Heart right ventricle (tissue), 16 donors: Measurements from ENCODE around the gene POGLUT2. TPM values are rescaled to one million over a fixed set of nuclear protein-coding genes. Genes with fewer than 3 reads are reported as not detected.
A peak's percentile ranks its signal among the peaks of the same experiment; 100 is the strongest.

Source experiments
- ATAC-seq, 8 donors: fragments of 200-7000 bp; cut with Tn5 transposase; one replicate each; pipeline ENCODE4 v1.9.1; 2020; ENCODE audit warnings: mild to moderate bottlenecking in 8 of 8, moderate library complexity in 8 of 8, moderate number of reproducible peaks in 1 of 8
- DNase-seq, 2 donors: peaks; one replicate each; pipeline ENCODE4 v3.0.0-alpha.2; 2020
- H3K27ac ChIP-seq, 10 donors: fragments of 200-600 bp; sonication (generic) in 2 of 10; one replicate each; pipeline versions ENCODE4 v1.5.0 to v1.8.0; 2020 to 2022; ENCODE audit warnings: mild to moderate bottlenecking in 3 of 10
- H3K27me3 ChIP-seq, 7 donors: fragments of 200-600 bp; one replicate each; pipeline ENCODE4 v1.8.0; 2021 to 2022; ENCODE audit warnings: mild to moderate bottlenecking in 2 of 7
- H3K36me3 ChIP-seq, 9 donors: fragments of 200-600 bp; sonication (generic) in 1 of 9; one replicate each; pipeline versions ENCODE4 v1.5.0 to v1.8.0; 2020 to 2022; ENCODE audit warnings: mild to moderate bottlenecking in 2 of 9
- H3K4me1 ChIP-seq, 9 donors: fragments of 200-600 bp; sonication (generic) in 1 of 9; one replicate each; pipeline versions ENCODE4 v1.5.0 to v1.8.0; 2020 to 2022; ENCODE audit warnings: mild to moderate bottlenecking in 4 of 9
- H3K4me3 ChIP-seq, 10 donors: fragments of 200-600 bp; sonication (generic) in 2 of 10; one replicate each; pipeline versions ENCODE4 v1.5.0 to v1.8.0; 2020 to 2022; ENCODE audit warnings: mild to moderate bottlenecking in 7 of 10, moderate library complexity in 2 of 10
- H3K9me3 ChIP-seq, 11 donors: fragments of 200-600 bp in 10 of 11; sonication (generic) in 2 of 11; one replicate each; pipeline versions ENCODE4 v1.5.0 to v1.8.0; 2013 to 2022; ENCODE audit warnings: mild to moderate bottlenecking in 2 of 11, control low read depth in 1 of 11, moderate library complexity in 1 of 11
- CTCF ChIP-seq, 9 donors: fragments of 200-600 bp; sonication (generic) in 2 of 9; IDR thresholded peaks; one replicate each; pipeline versions ENCODE4 v1.5.0 to v1.8.0; 2021 to 2022; ENCODE audit warnings: antibody characterized with exemption in 9 of 9, mild to moderate bottlenecking in 5 of 9, moderate library complexity in 1 of 9
- WGBS, 2 donors: extraction: QIAGEN DNeasy Blood & Tissue Kit; methylation state at CpG; one replicate each; pipeline ENCODE4 v1.1.7; 2013; ENCODE audit warnings: inconsistent platforms in 1 of 2; 5-methylcytosine and 5-hydroxymethylcytosine counted together
- intact Hi-C, 10 donors: fragments of 100-400 bp; cut with DNase I; formaldehyde crosslinking; loops; one replicate each; pipeline versions ENCODE4 v1.11.1 to v1.14.2; 2022
- polyA plus RNA-seq, 2 donors: library from polyadenylated mRNA; stranded (reverse); fragments of 200-250 nt; gene quantifications; one replicate each; pipeline ENCODE4 v1.2.3, GENCODE V29; 2013
- total RNA-seq, 10 donors: library from RNA; stranded (reverse); fragmentation: NEBNext Ultra II Directional in 3 of 10; extraction: Animal tissue kit (Norgen Biotek cat#: 25700) in 3 of 10; gene quantifications; one replicate each; pipeline versions ENCODE4 v1.2.1 to v1.2.4, GENCODE V29; 2021 to 2023
- donor health status: Arrhythmogenic right ventricular cardiomyopathy.
- donor health status: ischemic (EF 13 %, LVEDD 7.1; RV severe dilation, severe dysfunction).
- donor health status: healthy with polysubstance abuse.
- donor health status: DM: no; HTN: yes; CAD: no.
- donor health status: DM: no; HTN: no; CAD: no.
- donor health status: ischemic (EF 25% LVEDD 6.9; RV normal size, moderate dysfunction).
- donor health status: ischemic (EF 25% LVEDD 5.7; RV mildly dilated, moderate dysfunction).
- donor health status: healthy.
- donor health status: DM: yes; HTN: yes; CAD: no.
- donor health status: Ischemic cardiomyopathy.
- donor health status: ischemic (EF 35%, LVEDD 5.7; RV mildly dilated, moderate dysfunction).
- donor health status: nonischemic (EF 11% LVEDD 7.7; RV severe dilation, severe dysfunction).
- donor health status: DM: yes; HTN: yes; CAD: no.
- donor health status: PGD.
- donor health status: ischemic (EF 29% LVEDD 5.4; RV normal size, mild dysfunction).
- donor health status: nonischemic (EF 23%, LVEDD 6.1; RV moderate dilation, normal function).

POGLUT2 gene
- total and polyA plus RNA-seq, 12 donors: 1.9 to 5.4 (median 2.8) TPM

- Histone ChIP-seq H3K36me3 (peaks cover 0 to 8% (median 0%) of the 10 kb centered on the region in 9 donors), H3K9me3 (no peaks in the 10 kb centered on the region), H3K27ac (no peak overlapping the region), H3K4me1 (peaks cover 0 to 30% (median 12%) of the 10 kb centered on the region in 9 donors), H3K27me3 (no peaks in the 10 kb centered on the region), H3K4me3 (peak overlapping the region in 1 of 10 donors; percentile 89)
- ATAC-seq (no peak), DNase-seq (no peak)
- intact Hi-C loops: loop anchor here in 3 of 10 donors (5.0 to 10.0 kb wide), 2 partner anchors 75 to 177 kb away; partner anchors contain the start of genes TPP2 (in 2 of the 3) and ERCC5 (in 1 of the 3)
- WGBS, 2 donors: 94 to 96% methylated on average over 16 of the region's 16 CpGs
- TF ChIP-seq CTCF (IDR thresholded peaks at IDR 0.05): no peak
These were observed 26.7 kb downstream of the POGLUT2 start for GRCh38 chr13:102772042-102772425.

GRCh38 chr13:102771298-102772041 lies 27.3 kb downstream of the POGLUT2 start:
- ATAC-seq: no peak
- peaks cover 0 to 30% (median 12%) of the 10 kb centered on the region in 9 donors for H3K4me1 ChIP-seq
- 95 to 96% methylated on average over 6 of the region's 6 CpGs for WGBS, 2 donors
- H3K36me3 ChIP-seq: peaks cover 0 to 13% (median 0%) of the 10 kb centered on the region in 9 donors
- no peak overlapping the region for H3K27ac ChIP-seq
- no peaks in the 10 kb centered on the region for H3K9me3 ChIP-seq
- intact Hi-C loops: loop anchor here in 3 of 10 donors (5.0 to 10.0 kb wide), 2 partner anchors 76 to 177 kb away; partner anchors contain the start of genes TPP2 (in 2 of the 3) and ERCC5 (in 1 of the 3)
- H3K27me3 ChIP-seq: no peaks in the 10 kb centered on the region
- H3K4me3 ChIP-seq: no peak overlapping the region
- no peak for TF ChIP-seq CTCF (IDR thresholded peaks at IDR 0.05)
- DNase-seq: no peak

- intact Hi-C loops: loop anchor here in 3 of 10 donors (5.0 to 10.0 kb wide), 2 partner anchors 77 to 176 kb away; partner anchors contain the start of genes TPP2 (in 2 of the 3) and ERCC5 (in 1 of the 3)
- no peak overlapping the region for H3K4me3 ChIP-seq
- DNase-seq: no peak
- TF ChIP-seq CTCF (IDR thresholded peaks at IDR 0.05): no peak
- no peak for ATAC-seq
- no peak overlapping the region for H3K27ac ChIP-seq
- H3K9me3 ChIP-seq: no peaks in the 10 kb centered on the region
- H3K27me3 ChIP-seq: no peaks in the 10 kb centered on the region
- H3K4me1 ChIP-seq: peaks cover 0 to 30% (median 12%) of the 10 kb centered on the region in 9 donors
- H3K36me3 ChIP-seq: peaks cover 0 to 23% (median 0%) of the 10 kb centered on the region in 9 donors
- WGBS, 2 donors: 91 to 97% methylated on average over 2 of the region's 2 CpGs
These were observed 28.3 kb downstream of the POGLUT2 start for GRCh38 chr13:102770435-102770834.

GRCh38 chr13:102769679-102770078 lies 29.1 kb downstream of the POGLUT2 start:
- Histone ChIP-seq H3K27me3 (no peaks in the 10 kb centered on the region), H3K9me3 (no peaks in the 10 kb centered on the region), H3K4me1 (peaks cover 0 to 30% (median 12%) of the 10 kb centered on the region in 9 donors), H3K27ac (no peak overlapping the region), H3K36me3 (peaks cover 0 to 26% (median 0%) of the 10 kb centered on the region in 9 donors), H3K4me3 (no peak overlapping the region)
- ATAC-seq (no peak), DNase-seq (no peak)
- 79 to 85% methylated on average over 4 of the region's 4 CpGs for WGBS, 2 donors
- peak in 1 of 9 donors; percentile 8 for TF ChIP-seq CTCF (IDR thresholded peaks at IDR 0.05)
- intact Hi-C loops: loop anchor here in 3 of 10 donors (5.0 to 10.0 kb wide), 2 partner anchors 78 to 175 kb away; partner anchors contain the start of genes TPP2 (in 2 of the 3) and ERCC5 (in 1 of the 3)
